ENCODE data around the gene RBBP6. TPM values are rescaled to one million over a fixed set of nuclear protein-coding genes. Genes with fewer than 3 reads are reported as not detected.

Gene RBBP6
- total RNA-seq, 1 donor from 2014 or later = 85.3 TPM

DNA sequence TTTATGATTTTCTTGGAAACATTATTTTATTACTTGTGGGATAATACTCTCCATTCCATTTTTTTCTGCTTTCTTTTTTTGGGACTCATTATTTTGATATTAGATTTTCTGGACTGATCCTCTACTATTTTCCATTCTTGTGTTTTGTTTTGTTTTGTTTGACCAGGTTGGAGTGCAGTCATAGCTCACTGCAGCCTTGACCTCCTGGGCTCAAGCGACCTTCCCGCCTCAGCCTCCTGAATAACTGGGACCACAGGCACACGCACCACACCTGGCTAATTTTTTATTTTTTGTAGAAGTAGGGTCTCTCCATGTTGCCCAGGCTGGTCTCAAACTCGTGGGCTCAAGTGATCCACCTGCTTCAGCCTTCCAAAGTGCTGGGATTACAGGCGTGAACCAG is 44.1 kb downstream of the RBBP6 start:
- H3K27ac Mint-ChIP-seq = no peak overlapping the region
- ChIA-PET POLR2A (interaction anchor here (0.6 kb wide), 1 partner anchor 40 kb away, joined by 3 read pairs; no protein-coding TSS in a partner anchor), CTCF (no interaction called here)
- intact Hi-C loops (cut with micrococcal nuclease) = no loop called here
- TF ChIP-seq, protein P1, sequence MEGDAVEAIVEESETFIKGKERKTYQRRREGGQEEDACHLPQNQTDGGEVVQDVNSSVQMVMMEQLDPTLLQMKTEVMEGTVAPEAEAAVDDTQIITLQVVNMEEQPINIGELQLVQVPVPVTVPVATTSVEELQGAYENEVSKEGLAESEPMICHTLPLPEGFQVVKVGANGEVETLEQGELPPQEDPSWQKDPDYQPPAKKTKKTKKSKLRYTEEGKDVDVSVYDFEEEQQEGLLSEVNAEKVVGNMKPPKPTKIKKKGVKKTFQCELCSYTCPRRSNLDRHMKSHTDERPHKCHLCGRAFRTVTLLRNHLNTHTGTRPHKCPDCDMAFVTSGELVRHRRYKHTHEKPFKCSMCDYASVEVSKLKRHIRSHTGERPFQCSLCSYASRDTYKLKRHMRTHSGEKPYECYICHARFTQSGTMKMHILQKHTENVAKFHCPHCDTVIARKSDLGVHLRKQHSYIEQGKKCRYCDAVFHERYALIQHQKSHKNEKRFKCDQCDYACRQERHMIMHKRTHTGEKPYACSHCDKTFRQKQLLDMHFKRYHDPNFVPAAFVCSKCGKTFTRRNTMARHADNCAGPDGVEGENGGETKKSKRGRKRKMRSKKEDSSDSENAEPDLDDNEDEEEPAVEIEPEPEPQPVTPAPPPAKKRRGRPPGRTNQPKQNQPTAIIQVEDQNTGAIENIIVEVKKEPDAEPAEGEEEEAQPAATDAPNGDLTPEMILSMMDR (IDR thresholded peaks at IDR 0.05) = no peak
- no peak overlapping the region for H3K4me3 Mint-ChIP-seq
- peaks cover 7% of the 10 kb centered on the region for H3K27me3 Mint-ChIP-seq
- ATAC-seq (ENCODE audit: low read depth) (no peak), DNase-seq (no peak)
- no peaks in the 10 kb centered on the region for H3K36me3 Mint-ChIP-seq (ENCODE audit: low read depth)
- H3K4me1 Mint-ChIP-seq = no peaks in the 10 kb centered on the region
- H3K9me3 Mint-ChIP-seq = no peaks in the 10 kb centered on the region

DNA sequence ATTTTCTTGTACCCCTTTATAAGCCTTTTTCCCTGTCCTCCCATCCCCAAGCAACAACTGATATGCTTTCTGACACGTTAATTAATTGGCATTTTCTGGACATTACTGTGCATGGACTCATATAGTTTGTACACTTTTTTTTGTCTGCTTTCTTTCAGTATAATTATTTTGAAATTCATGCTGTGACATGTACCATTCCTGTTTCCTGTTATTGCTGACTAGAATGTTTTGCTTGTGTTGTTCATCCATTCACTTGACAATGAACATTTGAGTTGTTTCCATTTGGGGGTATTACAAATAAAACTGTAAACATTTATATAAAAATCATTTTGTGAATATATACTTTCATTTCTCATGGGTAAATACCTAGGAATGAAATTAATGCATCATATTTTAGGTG is 50.6 kb downstream of the RBBP6 start:
- Mint-ChIP-seq H3K27ac (no peak overlapping the region), H3K36me3 (ENCODE audit: low read depth) (no peaks in the 10 kb centered on the region), H3K9me3 (no peaks in the 10 kb centered on the region), H3K27me3 (peaks cover 4% of the 10 kb centered on the region), H3K4me1 (no peaks in the 10 kb centered on the region), H3K4me3 (no peak overlapping the region)
- DNase-seq (no peak), ATAC-seq (ENCODE audit: low read depth) (no peak)
- CTCF ChIA-PET = no interaction called here
- TF ChIP-seq, protein P1 (IDR thresholded peaks at IDR 0.05) = no peak
- POLR2A ChIA-PET = no interaction called here
- intact Hi-C loops (cut with micrococcal nuclease) = no loop called here

DNA sequence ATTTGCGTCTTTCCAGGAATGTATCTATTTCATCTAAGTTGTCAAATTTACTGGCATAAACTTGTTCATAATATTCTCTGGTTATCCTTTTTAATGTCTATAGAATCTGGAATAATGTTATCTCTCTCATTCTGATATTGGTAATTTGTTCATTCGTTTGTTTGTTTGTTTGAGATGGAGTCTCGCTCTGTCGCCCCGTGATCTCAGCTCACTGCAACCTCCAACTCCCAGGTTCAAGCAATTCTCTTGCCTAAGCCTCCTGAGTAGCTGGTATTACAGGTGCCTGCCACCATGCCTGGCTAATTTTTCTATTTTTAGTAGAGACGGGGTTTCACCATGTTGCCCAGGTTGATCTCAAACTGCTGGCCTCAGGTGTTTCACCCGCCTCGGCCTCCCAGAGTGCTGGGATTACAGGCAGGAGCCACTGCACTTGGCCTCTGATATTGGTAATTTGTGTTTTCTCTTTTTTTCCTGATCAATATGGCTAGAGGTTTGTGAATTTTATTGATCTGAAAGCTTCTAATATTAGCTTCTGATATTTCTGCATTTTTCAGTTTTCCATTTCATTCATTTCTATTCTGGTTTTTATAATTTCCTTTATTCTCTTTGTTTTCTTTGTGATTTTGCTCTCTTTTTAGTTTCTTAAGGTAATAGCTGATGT is 59.5 kb downstream of the RBBP6 start:
- DNase-seq = no peak
- intact Hi-C loops (cut with micrococcal nuclease) = no loop called here
- Mint-ChIP-seq H3K36me3 (ENCODE audit: low read depth) (no peaks in the 10 kb centered on the region), H3K4me1 (no peaks in the 10 kb centered on the region), H3K4me3 (no peak overlapping the region), H3K27me3 (peaks cover 17% of the 10 kb centered on the region), H3K9me3 (peaks cover 2% of the 10 kb centered on the region), H3K27ac (no peak overlapping the region)
- ATAC-seq (ENCODE audit: low read depth) = no peak
- POLR2A ChIA-PET = no interaction called here
- TF ChIP-seq, protein P1 (IDR thresholded peaks at IDR 0.05) = no peak
- CTCF ChIA-PET = interaction anchor here (1.4 kb wide), 1 partner anchor 31 kb away, joined by 3 read pairs; no protein-coding TSS in a partner anchor

DNA sequence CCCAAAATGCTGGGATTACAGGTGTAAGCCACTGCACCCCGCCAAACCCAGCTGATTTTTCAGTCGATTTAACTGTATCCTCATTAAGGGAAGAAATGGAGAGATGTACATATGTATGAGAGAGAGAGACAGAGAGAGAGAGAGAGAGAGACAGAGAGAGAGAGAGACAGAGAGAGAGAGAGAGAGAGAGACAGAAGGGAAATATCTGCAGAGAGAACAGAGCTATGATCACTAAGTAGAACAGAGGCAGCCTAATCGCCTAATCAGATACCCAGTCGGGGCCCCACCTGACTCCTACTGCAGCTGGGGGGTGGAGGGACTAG is 70.0 kb downstream of the RBBP6 start:
- no peak for ATAC-seq (ENCODE audit: low read depth)
- Mint-ChIP-seq H3K36me3 (ENCODE audit: low read depth) (no peaks in the 10 kb centered on the region), H3K27me3 (peaks cover 49% of the 10 kb centered on the region), H3K27ac (no peak overlapping the region), H3K4me3 (peak overlapping the region; percentile 74), H3K9me3 (peaks cover under 1% of the 10 kb centered on the region), H3K4me1 (peaks cover 14% of the 10 kb centered on the region)
- TF ChIP-seq, protein P1 (IDR thresholded peaks at IDR 0.05) = no peak
- POLR2A ChIA-PET = no interaction called here
- CTCF ChIA-PET = no interaction called here
- intact Hi-C loops (cut with micrococcal nuclease) = no loop called here
- DNase-seq = no peak

DNA sequence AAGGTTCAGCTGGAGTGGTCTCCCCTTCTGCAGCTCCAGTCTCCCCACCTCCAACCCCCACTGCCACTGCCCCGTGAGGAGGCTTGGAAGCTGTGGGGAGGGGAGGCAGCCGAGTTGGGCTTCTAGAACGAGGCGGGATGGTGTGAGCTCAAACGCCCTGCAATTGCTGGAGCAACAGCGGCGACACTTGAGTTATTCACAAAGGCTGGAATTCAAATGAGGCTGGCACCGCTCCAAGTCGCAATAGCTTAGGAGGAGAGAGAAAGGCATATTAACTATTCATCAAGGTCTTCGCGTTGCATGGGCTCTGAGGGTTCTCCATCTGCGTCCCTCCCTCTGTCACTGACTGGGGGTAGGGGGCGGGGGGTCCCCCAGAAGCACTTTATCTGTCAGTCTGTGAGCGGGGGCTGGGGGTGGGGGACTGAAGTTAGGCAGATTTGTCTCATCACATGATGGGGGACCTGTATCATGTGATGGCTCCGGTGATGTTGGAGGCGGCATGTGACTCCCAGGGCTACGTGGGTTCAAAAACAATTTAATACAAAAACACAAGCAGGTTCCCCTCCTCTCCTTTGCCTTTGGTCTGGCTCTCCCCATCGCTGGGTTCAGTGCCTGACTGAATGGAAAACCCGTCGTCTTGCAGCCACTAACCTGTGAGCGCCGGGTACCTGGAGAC is 70.5 kb downstream of the RBBP6 start:
- TF ChIP-seq, protein P1 (IDR thresholded peaks at IDR 0.05) = no peak
- peaks cover 14% of the 10 kb centered on the region for H3K4me1 Mint-ChIP-seq
- H3K27ac Mint-ChIP-seq = no peak overlapping the region
- peaks cover 45% of the 10 kb centered on the region for H3K27me3 Mint-ChIP-seq
- ATAC-seq (ENCODE audit: low read depth) (peak; percentile 31), DNase-seq (no peak)
- intact Hi-C loops (cut with micrococcal nuclease) = no loop called here
- ChIA-PET POLR2A (no interaction called here), CTCF (no interaction called here)
- peak overlapping the region; percentile 74 for H3K4me3 Mint-ChIP-seq
- H3K9me3 Mint-ChIP-seq = no peaks in the 10 kb centered on the region
- H3K36me3 Mint-ChIP-seq (ENCODE audit: low read depth) = no peaks in the 10 kb centered on the region
